ENCODE results near the gene CNN1.
A peak's percentile ranks its signal among the peaks of the same experiment; 100 is the strongest.
"Not testable (repeated sequence)": the region's sequence is repeated elsewhere in the genome, so short reads cannot be mapped to it uniquely, and the experiment has no call there.

The CNN1 gene

GRCh38 chr19:11549386-11549953, 10.8 kb downstream of the CNN1 start:
- Mint-ChIP-seq H3K27ac (no peak overlapping the region), H3K27me3 (peaks cover 2% of the 10 kb centered on the region), H3K36me3 (no peaks in the 10 kb centered on the region), H3K4me3 (no peak overlapping the region), H3K4me1 (ENCODE audit: low read depth) (peaks cover 2% of the 10 kb centered on the region), H3K9me3 (ENCODE audit: low read depth) (no peaks in the 10 kb centered on the region)

- no peaks in the 10 kb centered on the region for H3K9me3 Mint-ChIP-seq (ENCODE audit: low read depth)
- no peak overlapping the region for H3K4me3 Mint-ChIP-seq
- H3K27ac Mint-ChIP-seq = no peak overlapping the region
- peaks cover 5% of the 10 kb centered on the region for H3K4me1 Mint-ChIP-seq (ENCODE audit: low read depth)
- no peaks in the 10 kb centered on the region for H3K27me3 Mint-ChIP-seq
- H3K36me3 Mint-ChIP-seq = no peaks in the 10 kb centered on the region
Observed at GRCh38 chr19:11550265-11550664, 11.6 kb downstream of the CNN1 start.

GRCh38 chr19:11551603-11552235, 13.1 kb downstream of the CNN1 start:
- Mint-ChIP-seq H3K4me1 (ENCODE audit: low read depth) (peaks cover 14% of the 10 kb centered on the region), H3K9me3 (ENCODE audit: low read depth) (no peaks in the 10 kb centered on the region)

GRCh38 chr19:11552666-11553372, 14.2 kb downstream of the CNN1 start:
- H3K4me3 Mint-ChIP-seq = no peak overlapping the region
- H3K36me3 Mint-ChIP-seq = peaks cover 2% of the 10 kb centered on the region
- H3K27me3 Mint-ChIP-seq = no peaks in the 10 kb centered on the region
- no peak overlapping the region for H3K27ac Mint-ChIP-seq
- H3K9me3 Mint-ChIP-seq (ENCODE audit: low read depth) = no peaks in the 10 kb centered on the region
- peaks cover 21% of the 10 kb centered on the region for H3K4me1 Mint-ChIP-seq (ENCODE audit: low read depth)

More at GRCh38 chr19:11551603-11552235, 13.1 kb downstream of the CNN1 start:
- H3K27me3 Mint-ChIP-seq = no peaks in the 10 kb centered on the region
- H3K27ac Mint-ChIP-seq = no peak overlapping the region
- H3K4me3 Mint-ChIP-seq = no peak overlapping the region
- peaks cover 2% of the 10 kb centered on the region for H3K36me3 Mint-ChIP-seq

- Mint-ChIP-seq H3K36me3 (peaks cover 2% of the 10 kb centered on the region), H3K4me1 (ENCODE audit: low read depth) (peaks cover 28% of the 10 kb centered on the region), H3K4me3 (peak overlapping the region; percentile 23), H3K9me3 (ENCODE audit: low read depth) (no peaks in the 10 kb centered on the region), H3K27me3 (no peaks in the 10 kb centered on the region), H3K27ac (no peak overlapping the region)
Observed at GRCh38 chr19:11554160-11554559, 15.5 kb downstream of the CNN1 start.

GRCh38 chr19:11555246-11555645, 16.6 kb downstream of the CNN1 start:
- Mint-ChIP-seq H3K27me3 (no peaks in the 10 kb centered on the region), H3K4me1 (ENCODE audit: low read depth) (peaks cover 32% of the 10 kb centered on the region), H3K9me3 (ENCODE audit: low read depth) (no peaks in the 10 kb centered on the region), H3K27ac (peak overlapping the region; percentile 68), H3K36me3 (peaks cover 2% of the 10 kb centered on the region), H3K4me3 (no peak overlapping the region)

- Mint-ChIP-seq H3K4me3 (peak overlapping the region; percentile 98), H3K27me3 (no peaks in the 10 kb centered on the region), H3K27ac (peak overlapping the region; percentile 62), H3K36me3 (peaks cover 2% of the 10 kb centered on the region), H3K9me3 (ENCODE audit: low read depth) (no peaks in the 10 kb centered on the region), H3K4me1 (ENCODE audit: low read depth) (peaks cover 40% of the 10 kb centered on the region)
Observed at GRCh38 chr19:11556634-11557420, 18.2 kb downstream of the CNN1 start.

GRCh38 chr19:11558881-11559828, 20.5 kb downstream of the CNN1 start, which contains the start of gene ELOF1:
TSS of gene ELOF1 (minus strand) at chr19:11559230. CDS start at chr19:11554347, 4,883 bp downstream.
- peaks cover 2% of the 10 kb centered on the region for H3K36me3 Mint-ChIP-seq
- H3K27ac Mint-ChIP-seq = peak within 1 kb of the TSS; percentile 95
- no peaks in the 10 kb centered on the region for H3K27me3 Mint-ChIP-seq
- H3K9me3 Mint-ChIP-seq (ENCODE audit: low read depth) = no peaks in the 10 kb centered on the region
- H3K4me1 Mint-ChIP-seq (ENCODE audit: low read depth) = peaks cover 39% of the 10 kb centered on the region
- H3K4me3 Mint-ChIP-seq = peak within 1 kb of the TSS; percentile 98

GRCh38 chr19:11560404-11561051, 21.9 kb downstream of the CNN1 start:
- H3K36me3 Mint-ChIP-seq = peaks cover 2% of the 10 kb centered on the region

GRCh38 chr19:11563532-11563931, 24.9 kb downstream of the CNN1 start:
- H3K36me3 Mint-ChIP-seq = peaks cover 3% of the 10 kb centered on the region
- no peak overlapping the region for H3K4me3 Mint-ChIP-seq
- peaks cover 16% of the 10 kb centered on the region for H3K4me1 Mint-ChIP-seq (ENCODE audit: low read depth)
- H3K9me3 Mint-ChIP-seq (ENCODE audit: low read depth) = no peaks in the 10 kb centered on the region
- no peak overlapping the region for H3K27ac Mint-ChIP-seq
- no peaks in the 10 kb centered on the region for H3K27me3 Mint-ChIP-seq

More at GRCh38 chr19:11560404-11561051, 21.9 kb downstream of the CNN1 start:
- Mint-ChIP-seq H3K9me3 (ENCODE audit: low read depth) (no peaks in the 10 kb centered on the region), H3K27me3 (no peaks in the 10 kb centered on the region), H3K4me1 (ENCODE audit: low read depth) (peaks cover 33% of the 10 kb centered on the region), H3K4me3 (peak overlapping the region; percentile 86), H3K27ac (peak overlapping the region; percentile 72)

- H3K9me3 Mint-ChIP-seq (ENCODE audit: low read depth); H3K27me3 Mint-ChIP-seq; H3K4me3 Mint-ChIP-seq; H3K27ac Mint-ChIP-seq; H3K36me3 Mint-ChIP-seq: not testable (repeated sequence)
- peaks cover 14% of the 10 kb centered on the region for H3K4me1 Mint-ChIP-seq (ENCODE audit: low read depth)
Observed at GRCh38 chr19:11564082-11564807, 25.6 kb downstream of the CNN1 start.

GRCh38 chr19:11565649-11565980, 27.0 kb downstream of the CNN1 start:
- not testable (repeated sequence) for H3K4me3 Mint-ChIP-seq; H3K27me3 Mint-ChIP-seq; H3K36me3 Mint-ChIP-seq; H3K27ac Mint-ChIP-seq; H3K9me3 Mint-ChIP-seq (ENCODE audit: low read depth); H3K4me1 Mint-ChIP-seq (ENCODE audit: low read depth)

- Mint-ChIP-seq H3K9me3 (ENCODE audit: low read depth) (no peaks in the 10 kb centered on the region), H3K27me3 (no peaks in the 10 kb centered on the region), H3K4me3 (no peak overlapping the region), H3K27ac (no peak overlapping the region), H3K36me3 (peaks cover 3% of the 10 kb centered on the region), H3K4me1 (ENCODE audit: low read depth) (peaks cover 3% of the 10 kb centered on the region)
Observed at GRCh38 chr19:11566164-11566563, 27.5 kb downstream of the CNN1 start.
